22Rv1 (cell line): ENCODE data around the gene PARVG.

Experiments
- CTCF ChIP-seq: fragments of 450-650 bp; IDR thresholded peaks from 2 replicates; pipeline ENCODE4 v1.5.1; 2017; ENCODE audit warnings: mild to moderate bottlenecking
- ZFX ChIP-seq: fragments of 450-650 bp; IDR thresholded peaks from 2 replicates; pipeline ENCODE4 v1.6.1; 2017; ENCODE audit warnings: antibody characterized with exemption, borderline replicate concordance

GRCh38 chr22:44183287-44183588 lies 2.5 kb downstream of the PARVG start:
- TF ChIP-seq CTCF = no peak
- no peak for TF ChIP-seq ZFX
